Heart right ventricle (tissue), 16 donors: ENCODE results near the gene PHKB. TPM values are rescaled to one million over a fixed set of nuclear protein-coding genes. Genes with fewer than 3 reads are reported as not detected.
"Not testable (repeated sequence)": the region's sequence is repeated elsewhere in the genome, so short reads cannot be mapped to it uniquely, and the experiment has no call there.

ENCODE experiments used
- ATAC-seq, 8 donors: fragments of 200-7000 bp; cut with Tn5 transposase; one replicate each; pipeline ENCODE4 v1.9.1; 2020; ENCODE audit warnings: mild to moderate bottlenecking in 8 of 8, moderate library complexity in 8 of 8, moderate number of reproducible peaks in 1 of 8
- DNase-seq, 2 donors: peaks; one replicate each; pipeline ENCODE4 v3.0.0-alpha.2; 2020
- H3K27ac ChIP-seq, 10 donors: fragments of 200-600 bp; sonication (generic) in 2 of 10; one replicate each; pipeline versions ENCODE4 v1.5.0 to v1.8.0; 2020 to 2022; ENCODE audit warnings: mild to moderate bottlenecking in 3 of 10
- H3K27me3 ChIP-seq, 7 donors: fragments of 200-600 bp; one replicate each; pipeline ENCODE4 v1.8.0; 2021 to 2022; ENCODE audit warnings: mild to moderate bottlenecking in 2 of 7
- H3K36me3 ChIP-seq, 9 donors: fragments of 200-600 bp; sonication (generic) in 1 of 9; one replicate each; pipeline versions ENCODE4 v1.5.0 to v1.8.0; 2020 to 2022; ENCODE audit warnings: mild to moderate bottlenecking in 2 of 9
- H3K4me1 ChIP-seq, 9 donors: fragments of 200-600 bp; sonication (generic) in 1 of 9; one replicate each; pipeline versions ENCODE4 v1.5.0 to v1.8.0; 2020 to 2022; ENCODE audit warnings: mild to moderate bottlenecking in 4 of 9
- H3K4me3 ChIP-seq, 10 donors: fragments of 200-600 bp; sonication (generic) in 2 of 10; one replicate each; pipeline versions ENCODE4 v1.5.0 to v1.8.0; 2020 to 2022; ENCODE audit warnings: mild to moderate bottlenecking in 7 of 10, moderate library complexity in 2 of 10
- H3K9me3 ChIP-seq, 11 donors: fragments of 200-600 bp in 10 of 11; sonication (generic) in 2 of 11; one replicate each; pipeline versions ENCODE4 v1.5.0 to v1.8.0; 2013 to 2022; ENCODE audit warnings: mild to moderate bottlenecking in 2 of 11, control low read depth in 1 of 11, moderate library complexity in 1 of 11
- WGBS, 2 donors: extraction: QIAGEN DNeasy Blood & Tissue Kit; methylation state at CpG; one replicate each; pipeline ENCODE4 v1.1.7; 2013; ENCODE audit warnings: inconsistent platforms in 1 of 2; 5-methylcytosine and 5-hydroxymethylcytosine counted together
- intact Hi-C, 10 donors: fragments of 100-400 bp; cut with DNase I; formaldehyde crosslinking; loops; one replicate each; pipeline versions ENCODE4 v1.11.1 to v1.14.2; 2022
- polyA plus RNA-seq, 2 donors: library from polyadenylated mRNA; stranded (reverse); fragments of 200-250 nt; gene quantifications; one replicate each; pipeline ENCODE4 v1.2.3, GENCODE V29; 2013
- total RNA-seq, 10 donors: library from RNA; stranded (reverse); fragmentation: NEBNext Ultra II Directional in 3 of 10; extraction: Animal tissue kit (Norgen Biotek cat#: 25700) in 3 of 10; gene quantifications; one replicate each; pipeline versions ENCODE4 v1.2.1 to v1.2.4, GENCODE V29; 2021 to 2023
- TF ChIP-seq, protein P1 (sequence below), 9 donors: fragments of 200-600 bp; sonication (generic) in 2 of 9; IDR thresholded peaks; one replicate each; pipeline versions ENCODE4 v1.5.0 to v1.8.0; 2021 to 2022; ENCODE audit warnings: antibody characterized with exemption in 9 of 9, mild to moderate bottlenecking in 5 of 9, moderate library complexity in 1 of 9
- donor health status: Arrhythmogenic right ventricular cardiomyopathy.
- donor health status: ischemic (EF 13 %, LVEDD 7.1; RV severe dilation, severe dysfunction).
- donor health status: healthy with polysubstance abuse.
- donor health status: DM: no; HTN: yes; CAD: no.
- donor health status: DM: no; HTN: no; CAD: no.
- donor health status: ischemic (EF 25% LVEDD 6.9; RV normal size, moderate dysfunction).
- donor health status: ischemic (EF 25% LVEDD 5.7; RV mildly dilated, moderate dysfunction).
- donor health status: healthy.
- donor health status: DM: yes; HTN: yes; CAD: no.
- donor health status: Ischemic cardiomyopathy.
- donor health status: ischemic (EF 35%, LVEDD 5.7; RV mildly dilated, moderate dysfunction).
- donor health status: nonischemic (EF 11% LVEDD 7.7; RV severe dilation, severe dysfunction).
- donor health status: DM: yes; HTN: yes; CAD: no.
- donor health status: PGD.
- donor health status: ischemic (EF 29% LVEDD 5.4; RV normal size, mild dysfunction).
- donor health status: nonischemic (EF 23%, LVEDD 6.1; RV moderate dilation, normal function).

PHKB gene
- total and polyA plus RNA-seq, 12 donors: 16.9 to 76.6 (median 63.6) TPM

DNA sequence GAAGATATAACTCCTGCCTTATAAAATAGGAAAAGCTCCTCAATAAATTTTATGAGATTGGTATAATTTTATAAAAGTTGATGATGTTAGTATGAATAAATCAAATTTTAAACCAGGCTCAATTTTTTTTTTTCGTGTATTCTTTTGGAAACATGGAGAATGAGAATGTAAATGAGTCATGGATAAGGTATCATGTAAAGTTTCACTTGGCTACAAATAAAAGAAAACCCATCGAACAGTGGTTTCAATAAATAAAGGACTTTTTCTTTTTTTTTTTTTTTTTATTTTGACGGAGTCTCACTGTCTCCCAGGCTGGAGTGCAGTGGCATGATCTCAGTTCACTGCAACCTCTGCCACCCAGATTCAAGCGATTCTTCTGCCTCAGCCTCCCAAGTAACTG lies 67.3 kb downstream of the PHKB start:
- Histone ChIP-seq H3K36me3 (peaks cover 0 to 19% (median 0%) of the 10 kb centered on the region in 9 donors), H3K27ac (no peak overlapping the region), H3K4me3 (no peak overlapping the region), H3K4me1 (peaks cover 0 to 24% (median 3%) of the 10 kb centered on the region in 9 donors), H3K27me3 (no peaks in the 10 kb centered on the region), H3K9me3 (no peaks in the 10 kb centered on the region)
- TF ChIP-seq, protein P1, sequence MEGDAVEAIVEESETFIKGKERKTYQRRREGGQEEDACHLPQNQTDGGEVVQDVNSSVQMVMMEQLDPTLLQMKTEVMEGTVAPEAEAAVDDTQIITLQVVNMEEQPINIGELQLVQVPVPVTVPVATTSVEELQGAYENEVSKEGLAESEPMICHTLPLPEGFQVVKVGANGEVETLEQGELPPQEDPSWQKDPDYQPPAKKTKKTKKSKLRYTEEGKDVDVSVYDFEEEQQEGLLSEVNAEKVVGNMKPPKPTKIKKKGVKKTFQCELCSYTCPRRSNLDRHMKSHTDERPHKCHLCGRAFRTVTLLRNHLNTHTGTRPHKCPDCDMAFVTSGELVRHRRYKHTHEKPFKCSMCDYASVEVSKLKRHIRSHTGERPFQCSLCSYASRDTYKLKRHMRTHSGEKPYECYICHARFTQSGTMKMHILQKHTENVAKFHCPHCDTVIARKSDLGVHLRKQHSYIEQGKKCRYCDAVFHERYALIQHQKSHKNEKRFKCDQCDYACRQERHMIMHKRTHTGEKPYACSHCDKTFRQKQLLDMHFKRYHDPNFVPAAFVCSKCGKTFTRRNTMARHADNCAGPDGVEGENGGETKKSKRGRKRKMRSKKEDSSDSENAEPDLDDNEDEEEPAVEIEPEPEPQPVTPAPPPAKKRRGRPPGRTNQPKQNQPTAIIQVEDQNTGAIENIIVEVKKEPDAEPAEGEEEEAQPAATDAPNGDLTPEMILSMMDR (IDR thresholded peaks at IDR 0.05): no peak
- WGBS, 2 donors: 94 to 96% methylated on average over 4 of the region's 4 CpGs
- intact Hi-C loops: loop anchor here in 1 of 10 donors (10.0 kb wide), 1 partner anchor 64 kb away; the partner anchor contains the start of genes ITFG1 and PHKB
- DNase-seq (no peak), ATAC-seq (no peak)

- intact Hi-C loops: no loop called here
- no peak for DNase-seq
Measured at GRCh38 chr16:47533744-47534292, 72.7 kb downstream of the PHKB start.

GRCh38 chr16:47538472-47538871 lies 77.3 kb downstream of the PHKB start:
- Histone ChIP-seq H3K27ac (no peak overlapping the region), H3K27me3 (no peaks in the 10 kb centered on the region), H3K4me1 (no peaks in the 10 kb centered on the region), H3K9me3 (peaks cover 0 to 52% (median 27%) of the 10 kb centered on the region in 11 donors), H3K4me3 (no peak overlapping the region), H3K36me3 (peaks cover 0 to 47% (median 20%) of the 10 kb centered on the region in 9 donors)
- DNase-seq (no peak), ATAC-seq (no peak)
- TF ChIP-seq, protein P1 (IDR thresholded peaks at IDR 0.05): no peak
- intact Hi-C loops: no loop called here
- 83 to 88% methylated on average over 1 of the region's 1 CpG for WGBS, 2 donors

More at GRCh38 chr16:47533744-47534292, 72.7 kb downstream of the PHKB start:
- Histone ChIP-seq H3K27me3 (no peaks in the 10 kb centered on the region), H3K9me3 (peaks cover 0 to 7% (median 0%) of the 10 kb centered on the region in 11 donors), H3K36me3 (peaks cover 0 to 32% (median 7%) of the 10 kb centered on the region in 9 donors), H3K4me3 (no peak overlapping the region), H3K4me1 (no peaks in the 10 kb centered on the region), H3K27ac (no peak overlapping the region)
- TF ChIP-seq, protein P1 (IDR thresholded peaks at IDR 0.05): no peak
- peak in 1 of 8 donors; percentile 9 for ATAC-seq
- WGBS, 2 donors: 96 to 97% methylated on average over 8 of the region's 8 CpGs

DNA sequence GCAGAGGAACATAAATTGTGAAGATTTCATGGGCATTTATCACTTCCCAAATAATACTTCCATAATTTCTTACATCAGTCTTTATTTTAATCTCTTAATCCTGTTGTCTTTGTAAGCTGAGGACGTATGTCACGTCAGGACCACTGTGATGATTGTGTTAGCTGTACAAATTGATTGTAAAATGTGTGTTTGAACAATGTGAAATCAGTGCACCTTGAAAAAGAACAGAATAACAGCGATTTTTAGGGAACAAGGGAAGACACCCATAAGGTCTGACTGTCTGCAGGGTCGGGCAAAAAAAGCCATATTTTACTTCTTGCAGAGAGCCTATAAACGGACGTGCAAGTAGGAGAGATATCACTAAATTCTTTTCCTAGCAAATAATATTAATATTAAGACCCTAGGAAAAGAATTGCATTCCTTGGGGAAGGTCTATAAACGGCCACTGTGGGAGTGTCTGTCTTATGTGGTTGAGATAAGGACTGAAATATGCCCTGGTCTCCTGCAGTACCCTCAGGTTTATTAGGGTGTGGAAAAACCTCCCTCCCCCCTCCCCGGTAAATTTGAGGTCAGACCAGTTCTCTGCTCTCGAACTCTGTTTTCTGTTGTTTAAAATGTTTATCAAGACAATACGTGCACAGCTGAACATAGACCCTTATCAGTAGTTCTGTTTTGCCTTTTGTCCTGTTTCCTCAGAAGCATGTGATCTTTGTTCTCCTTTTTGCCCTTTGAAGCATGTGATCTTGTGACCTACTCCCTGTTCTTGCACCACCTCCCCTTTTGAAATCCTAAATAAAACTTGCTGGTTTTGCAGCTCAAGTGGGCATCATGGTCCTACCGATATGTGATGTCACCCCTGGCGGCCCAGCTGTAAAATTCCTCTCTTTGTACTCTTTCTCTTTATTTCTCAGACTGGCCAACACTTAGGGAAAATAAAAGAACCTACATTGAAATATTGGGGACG lies 78.9 kb downstream of the PHKB start:
- WGBS, 2 donors: 94 to 96% methylated on average over 13 of the region's 13 CpGs
- ATAC-seq, H3K27ac ChIP-seq, H3K4me1 ChIP-seq, H3K27me3 ChIP-seq, H3K4me3 ChIP-seq, DNase-seq, intact Hi-C loops: not testable (repeated sequence)
- peaks cover 0 to 67% (median 27%) of the 10 kb centered on the region in 11 donors for H3K9me3 ChIP-seq
- peaks cover 0 to 55% (median 20%) of the 10 kb centered on the region in 9 donors for H3K36me3 ChIP-seq

GRCh38 chr16:47541135-47541534 lies 80.0 kb downstream of the PHKB start:
- DNase-seq, ATAC-seq, H3K27ac ChIP-seq, intact Hi-C loops, H3K4me1 ChIP-seq, H3K27me3 ChIP-seq, H3K4me3 ChIP-seq: not testable (repeated sequence)
- Histone ChIP-seq H3K36me3 (peaks cover 0 to 51% (median 20%) of the 10 kb centered on the region in 9 donors), H3K9me3 (peaks cover 0 to 79% (median 27%) of the 10 kb centered on the region in 11 donors)
- 96 to 97% methylated on average over 3 of the region's 3 CpGs for WGBS, 2 donors

- H3K4me3 ChIP-seq, intact Hi-C loops, H3K27me3 ChIP-seq, H3K4me1 ChIP-seq, ATAC-seq, H3K27ac ChIP-seq, DNase-seq: not testable (repeated sequence)
- Histone ChIP-seq H3K9me3 (peaks cover 0 to 80% (median 36%) of the 10 kb centered on the region in 11 donors), H3K36me3 (peaks cover 0 to 65% (median 23%) of the 10 kb centered on the region in 9 donors)
- 96 to 97% methylated on average over 6 of the region's 6 CpGs for WGBS, 2 donors
Measured at GRCh38 chr16:47544255-47544654, 83.1 kb downstream of the PHKB start.

DNA sequence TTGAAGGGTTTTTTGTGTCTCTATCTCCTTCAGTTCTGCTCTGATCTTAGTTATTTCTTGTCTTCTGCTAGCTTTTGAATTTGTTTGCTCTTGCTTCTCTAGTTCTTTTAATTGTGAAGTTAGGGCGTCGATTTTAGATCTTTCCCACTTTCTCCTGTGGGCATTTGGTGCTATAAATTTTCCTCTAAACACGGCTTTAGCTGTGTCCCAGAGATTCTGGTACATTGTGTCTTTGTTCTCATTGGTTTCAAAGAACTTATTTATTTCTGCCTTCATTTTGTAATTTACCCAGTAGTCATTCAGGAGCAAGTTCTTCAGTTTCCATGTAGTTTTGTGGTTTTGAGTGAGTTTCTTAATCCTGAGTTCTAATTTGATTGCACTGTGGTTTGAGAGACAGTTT lies 90.1 kb downstream of the PHKB start:
- 96 to 100% methylated on average over 3 of the region's 3 CpGs for WGBS, 2 donors
- Histone ChIP-seq H3K9me3 (peaks cover 0 to 40% (median 20%) of the 10 kb centered on the region in 11 donors), H3K36me3 (peaks cover 0 to 81% (median 26%) of the 10 kb centered on the region in 9 donors)
- ATAC-seq, H3K27me3 ChIP-seq, DNase-seq, intact Hi-C loops, H3K4me3 ChIP-seq, H3K27ac ChIP-seq, H3K4me1 ChIP-seq: not testable (repeated sequence)

GRCh38 chr16:47551767-47552166 lies 90.6 kb downstream of the PHKB start:
- DNase-seq, H3K27ac ChIP-seq, H3K4me1 ChIP-seq, ATAC-seq, H3K27me3 ChIP-seq, H3K4me3 ChIP-seq, intact Hi-C loops: not testable (repeated sequence)
- Histone ChIP-seq H3K36me3 (peaks cover 0 to 75% (median 26%) of the 10 kb centered on the region in 9 donors), H3K9me3 (peaks cover 0 to 34% (median 15%) of the 10 kb centered on the region in 11 donors)
- WGBS, 2 donors: 97 to 99% methylated on average over 3 of the region's 3 CpGs
